HG02588 (cell line): ENCODE data around the gene NAA11.
A peak's percentile ranks its signal among the peaks of the same experiment; 100 is the strongest.

Experiments used
- ATAC-seq: cut with Tn5 transposase; IDR thresholded peaks from one replicate; pipeline ENCODE4 v1.9.1; 2021; ENCODE audit warnings: mild to moderate bottlenecking, moderate library complexity; ENCODE audit not compliant: unreplicated experiment

Gene NAA11

GRCh38 chr4:79325864-79326328, at the start of gene NAA11:
NAA11 (minus strand) TSS chr4:79326061; CDS start chr4:79325877, 184 bp downstream.
- ATAC-seq, result no peak

GRCh38 chr4:79370026-79370425, 44.2 kb upstream of the NAA11 start:
- ATAC-seq, result no peak

- ATAC-seq, result no peak
These were observed 41.2 kb upstream of the NAA11 start for GRCh38 chr4:79367096-79367495.

GRCh38 chr4:79366422-79366821, 40.6 kb upstream of the NAA11 start:
- no peak for ATAC-seq

- ATAC-seq, result no peak
These were observed 38.2 kb upstream of the NAA11 start for GRCh38 chr4:79364061-79364460.

- ATAC-seq, result no peak
These were observed 36.8 kb upstream of the NAA11 start for GRCh38 chr4:79362626-79363025.

- ATAC-seq, result no peak
These were observed 34.1 kb upstream of the NAA11 start for GRCh38 chr4:79360006-79360405.

- no peak for ATAC-seq
These were observed 32.6 kb upstream of the NAA11 start for GRCh38 chr4:79358438-79358837.

- ATAC-seq, result no peak
These were observed 31.5 kb upstream of the NAA11 start for GRCh38 chr4:79357365-79357764.

- ATAC-seq, result no peak
These were observed 27.2 kb upstream of the NAA11 start for GRCh38 chr4:79353075-79353474.

- no peak for ATAC-seq
These were observed 22.5 kb upstream of the NAA11 start for GRCh38 chr4:79348405-79348804.

- no peak for ATAC-seq
These were observed 16.2 kb upstream of the NAA11 start for GRCh38 chr4:79341893-79342653.

- ATAC-seq, result no peak
These were observed 14.7 kb upstream of the NAA11 start for GRCh38 chr4:79340568-79340967.

GRCh38 chr4:79338148-79338547, 12.3 kb upstream of the NAA11 start:
- peak; percentile 65 for ATAC-seq

- ATAC-seq, result no peak
These were observed 8.9 kb upstream of the NAA11 start for GRCh38 chr4:79334783-79335182.

- no peak for ATAC-seq
These were observed 8.5 kb upstream of the NAA11 start for GRCh38 chr4:79334341-79334740.

GRCh38 chr4:79331126-79331876, 5.4 kb upstream of the NAA11 start:
- ATAC-seq, result no peak

GRCh38 chr4:79330720-79331119, 4.9 kb upstream of the NAA11 start:
- no peak for ATAC-seq

- no peak for ATAC-seq
These were observed 425 bp downstream of the NAA11 start for GRCh38 chr4:79325436-79325835.

GRCh38 chr4:79319975-79320374, 5.9 kb downstream of the NAA11 start:
- ATAC-seq, result no peak

- ATAC-seq, result no peak
These were observed 8.2 kb downstream of the NAA11 start for GRCh38 chr4:79317711-79318110.

GRCh38 chr4:79315891-79316290, 10.0 kb downstream of the NAA11 start:
- no peak for ATAC-seq
